ENCODE measurements around the gene WDR72. TPM values are rescaled to one million over a fixed set of nuclear protein-coding genes. Genes with fewer than 3 reads are reported as not detected.
A peak's percentile ranks its signal among the peaks of the same experiment; 100 is the strongest.

Gene WDR72
- total RNA-seq, 2 donors from 2014 or later, result 0.08 TPM; not detected in 1

DNA sequence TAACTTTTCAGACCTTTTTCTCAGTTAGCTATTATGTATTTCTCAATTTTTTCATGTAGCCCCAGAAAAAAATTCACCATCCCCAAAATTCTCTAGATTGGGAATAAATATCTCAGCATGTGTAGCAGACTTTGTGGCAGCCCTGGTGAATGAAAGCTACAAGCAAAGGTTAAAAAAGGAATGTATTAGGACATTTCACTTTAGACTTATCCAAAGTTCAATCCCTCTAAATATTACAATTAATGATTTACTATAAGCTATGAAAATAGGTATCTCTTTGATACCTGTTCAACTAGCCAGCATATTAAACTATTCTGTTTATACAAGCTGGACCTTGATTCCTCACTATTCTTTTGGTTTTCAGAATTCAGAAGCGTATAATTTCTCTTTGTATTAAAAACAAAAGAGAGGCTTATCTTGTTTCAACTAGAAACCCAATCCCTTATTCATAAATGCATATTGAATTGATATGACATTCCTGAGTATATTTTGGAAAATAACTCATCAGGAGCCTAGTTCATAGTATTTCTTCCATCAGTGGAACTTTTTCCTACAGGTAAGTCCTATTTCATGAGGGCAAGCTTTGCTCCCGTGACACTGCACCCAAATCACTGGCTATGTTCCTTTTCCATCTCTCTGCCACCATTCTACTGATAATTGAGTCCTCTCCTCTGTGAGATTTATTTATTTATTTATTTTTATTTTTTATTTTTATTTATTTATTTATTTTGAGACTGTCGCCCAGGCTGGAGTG, 38.0 kb downstream of the WDR72 start:
- no peaks in the 10 kb centered on the region for H3K36me3 ChIP-seq
- no peak for DNase-seq (ENCODE audit: low spot score)
- peaks cover 0 to 3% of the 10 kb centered on the region in 2 donors for H3K27me3 ChIP-seq
- no peaks in the 10 kb centered on the region for H3K9me3 ChIP-seq
- H3K4me1 ChIP-seq, result no peaks in the 10 kb centered on the region
- TF ChIP-seq, protein P1, sequence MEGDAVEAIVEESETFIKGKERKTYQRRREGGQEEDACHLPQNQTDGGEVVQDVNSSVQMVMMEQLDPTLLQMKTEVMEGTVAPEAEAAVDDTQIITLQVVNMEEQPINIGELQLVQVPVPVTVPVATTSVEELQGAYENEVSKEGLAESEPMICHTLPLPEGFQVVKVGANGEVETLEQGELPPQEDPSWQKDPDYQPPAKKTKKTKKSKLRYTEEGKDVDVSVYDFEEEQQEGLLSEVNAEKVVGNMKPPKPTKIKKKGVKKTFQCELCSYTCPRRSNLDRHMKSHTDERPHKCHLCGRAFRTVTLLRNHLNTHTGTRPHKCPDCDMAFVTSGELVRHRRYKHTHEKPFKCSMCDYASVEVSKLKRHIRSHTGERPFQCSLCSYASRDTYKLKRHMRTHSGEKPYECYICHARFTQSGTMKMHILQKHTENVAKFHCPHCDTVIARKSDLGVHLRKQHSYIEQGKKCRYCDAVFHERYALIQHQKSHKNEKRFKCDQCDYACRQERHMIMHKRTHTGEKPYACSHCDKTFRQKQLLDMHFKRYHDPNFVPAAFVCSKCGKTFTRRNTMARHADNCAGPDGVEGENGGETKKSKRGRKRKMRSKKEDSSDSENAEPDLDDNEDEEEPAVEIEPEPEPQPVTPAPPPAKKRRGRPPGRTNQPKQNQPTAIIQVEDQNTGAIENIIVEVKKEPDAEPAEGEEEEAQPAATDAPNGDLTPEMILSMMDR (IDR thresholded peaks at IDR 0.05), result no peak
- no peak overlapping the region for H3K27ac ChIP-seq
- H3K4me3 ChIP-seq, result no peak overlapping the region

DNA sequence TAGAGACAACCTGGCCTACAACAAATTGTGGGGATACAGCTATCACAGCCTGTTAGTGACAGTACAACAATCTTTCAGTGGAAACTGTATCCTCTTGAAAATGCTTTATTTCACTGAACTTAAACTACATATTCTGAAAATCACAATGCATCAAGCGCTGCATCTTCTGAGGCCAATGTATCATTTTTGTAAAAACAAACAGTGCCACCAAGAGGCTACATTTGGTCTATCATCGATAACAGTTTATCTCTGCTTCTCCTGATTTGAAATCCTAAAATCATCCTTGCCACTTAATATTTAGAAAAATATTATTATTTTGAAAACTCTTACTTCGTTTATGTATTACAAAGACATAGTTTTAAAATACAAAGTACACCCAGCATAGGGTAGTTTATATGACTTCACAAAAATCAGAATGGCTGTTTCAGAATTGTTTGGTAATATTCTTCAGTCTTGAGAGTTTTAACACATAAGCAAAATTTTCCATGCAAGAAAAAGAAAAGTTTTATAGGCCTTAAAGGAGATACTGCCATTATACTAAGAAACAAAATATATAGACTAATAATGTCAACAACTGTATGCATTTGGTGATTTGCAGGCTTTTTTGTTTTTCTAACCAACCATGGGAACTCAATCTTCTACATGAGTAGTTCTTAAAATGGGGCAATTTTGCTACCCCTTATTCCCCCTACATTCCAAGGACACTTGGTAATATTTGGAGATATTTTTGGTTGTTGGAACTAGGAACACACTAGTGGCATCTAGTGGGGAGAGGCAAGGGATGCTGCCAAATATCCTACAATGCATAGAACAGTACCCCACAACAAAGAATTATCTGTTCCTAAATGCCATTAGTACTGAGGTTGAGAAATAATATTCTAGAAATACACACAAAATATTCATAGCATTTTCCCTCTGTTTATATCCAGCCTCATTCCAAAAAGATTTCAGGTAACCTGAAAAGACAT, 42.3 kb downstream of the WDR72 start:
- TF ChIP-seq, protein P1 (IDR thresholded peaks at IDR 0.05), result peak in 1 of 2 donors; percentile 45
- H3K27ac ChIP-seq, result no peak overlapping the region
- no peaks in the 10 kb centered on the region for H3K27me3 ChIP-seq
- no peaks in the 10 kb centered on the region for H3K4me1 ChIP-seq
- H3K36me3 ChIP-seq, result no peaks in the 10 kb centered on the region
- no peak for DNase-seq (ENCODE audit: low spot score)
- no peak overlapping the region for H3K4me3 ChIP-seq
- no peaks in the 10 kb centered on the region for H3K9me3 ChIP-seq

DNA sequence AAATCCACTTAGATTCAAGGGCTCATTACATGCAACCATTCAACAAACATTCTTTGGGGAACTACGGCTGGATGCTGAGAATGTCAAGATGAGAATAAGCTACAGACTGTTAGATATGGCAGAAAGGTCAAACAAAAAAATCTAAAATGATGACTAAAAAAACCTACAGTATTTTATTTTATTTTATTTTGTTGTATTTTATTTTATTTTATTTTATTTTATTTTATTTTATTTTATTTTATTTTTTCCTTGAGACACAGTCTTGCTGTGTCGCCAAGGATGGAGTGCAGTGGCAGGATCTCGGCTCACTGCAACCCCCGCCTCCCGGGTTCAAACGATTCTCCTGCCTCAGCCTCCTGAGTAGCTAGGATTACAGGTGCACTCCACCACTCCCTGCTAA, 46.2 kb downstream of the WDR72 start:
- TF ChIP-seq, protein P1 (IDR thresholded peaks at IDR 0.05), result no peak
- no peak for DNase-seq (ENCODE audit: low spot score)
- no peak overlapping the region for H3K27ac ChIP-seq
- no peak overlapping the region for H3K4me3 ChIP-seq
- H3K27me3 ChIP-seq, result no peaks in the 10 kb centered on the region
- no peaks in the 10 kb centered on the region for H3K36me3 ChIP-seq
- no peaks in the 10 kb centered on the region for H3K4me1 ChIP-seq
- H3K9me3 ChIP-seq, result no peaks in the 10 kb centered on the region

DNA sequence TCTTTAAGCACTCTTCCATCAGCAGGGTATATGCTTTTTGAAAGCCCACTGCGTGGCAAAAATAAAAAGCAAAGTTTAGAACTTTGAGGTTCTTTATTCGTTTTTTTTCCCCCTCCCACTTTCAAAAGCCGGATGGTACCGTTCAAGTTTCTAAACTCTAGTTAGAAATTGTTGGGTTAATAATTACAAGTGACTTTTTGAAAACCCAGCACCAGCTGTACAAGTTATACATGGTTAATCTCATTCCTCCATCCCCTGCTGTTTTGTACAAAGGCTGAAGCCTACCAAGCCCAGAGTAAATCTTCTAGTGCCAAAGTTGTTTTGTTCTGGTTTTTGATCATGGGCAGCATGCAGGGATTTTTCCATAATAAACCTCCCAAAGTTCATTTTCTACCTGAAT, 48.6 kb downstream of the WDR72 start:
- TF ChIP-seq, protein P1 (IDR thresholded peaks at IDR 0.05), result no peak
- H3K27me3 ChIP-seq, result no peaks in the 10 kb centered on the region
- DNase-seq (ENCODE audit: low spot score), result no peak
- H3K36me3 ChIP-seq, result no peaks in the 10 kb centered on the region
- H3K4me3 ChIP-seq, result no peak overlapping the region
- H3K4me1 ChIP-seq, result no peaks in the 10 kb centered on the region
- H3K9me3 ChIP-seq, result no peaks in the 10 kb centered on the region
- H3K27ac ChIP-seq, result no peak overlapping the region

DNA sequence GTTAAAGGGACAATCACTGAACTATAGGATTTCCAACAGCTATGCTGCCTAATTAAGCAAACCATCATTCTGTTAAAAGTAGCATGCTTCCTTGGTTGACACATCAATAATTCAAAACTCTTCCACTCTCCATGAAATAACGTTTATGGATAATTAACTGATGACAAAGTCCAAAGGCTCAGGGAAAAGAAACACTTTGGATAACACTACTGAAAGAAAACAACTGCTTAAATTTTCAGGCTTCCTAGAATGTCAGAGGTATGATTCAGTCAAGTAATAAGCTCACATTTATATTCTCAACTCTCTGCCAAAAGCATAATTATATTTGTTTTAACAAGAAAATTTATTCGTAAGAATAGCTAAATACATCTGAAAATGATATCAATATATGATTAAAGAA, 49.6 kb downstream of the WDR72 start:
- no peak overlapping the region for H3K27ac ChIP-seq
- TF ChIP-seq, protein P1 (IDR thresholded peaks at IDR 0.05), result no peak
- H3K36me3 ChIP-seq, result no peaks in the 10 kb centered on the region
- H3K9me3 ChIP-seq, result no peaks in the 10 kb centered on the region
- no peak overlapping the region for H3K4me3 ChIP-seq
- no peak for DNase-seq (ENCODE audit: low spot score)
- H3K4me1 ChIP-seq, result no peaks in the 10 kb centered on the region
- H3K27me3 ChIP-seq, result no peaks in the 10 kb centered on the region

Measured in right atrium auricular region (tissue), 2 donors.